Caco-2 (cell line): Measurements from ENCODE around the gene PHF10. TPM values are rescaled to one million over a fixed set of nuclear protein-coding genes. Genes with fewer than 3 reads are reported as not detected.

Source experiments
- BruUV-seq: library from RNA; stranded (reverse); fragments of 400-500 nt; replicated peaks from 2 replicates; lab custom pipeline; 2021; lab: Mats Ljungman, UMichigan
- CTCF ChIA-PET: fragments of 300-600 bp; sonication (Branson Sonifier 250); formaldehyde crosslinking; loops from one replicate; lab custom pipeline; 2022; ENCODE audit warnings: antibody characterized with exemption; lab: Charles Lee
- POLR2A ChIA-PET: fragments of 300-600 bp; sonication (Branson Sonifier 250); formaldehyde crosslinking; loops from one replicate; lab custom pipeline; 2022; ENCODE audit warnings: antibody characterized with exemption; lab: Charles Lee
- DNase-seq, 2 experiments: peaks; one replicate each; pipeline versions ENCODE4 v3.0.0 to v3.0.0-alpha.2; 2020 to 2022
- H3K27me3 ChIP-seq: replicated peaks from 2 replicates; pipeline ENCODE4 v1.6.0; 2011; ENCODE audit warnings: low read length; ENCODE audit not compliant: control insufficient read depth, insufficient read depth
- H3K36me3 ChIP-seq: 2 replicates; pipeline ENCODE4 v1.5.1; 2011; ENCODE audit warnings: low read length; ENCODE audit not compliant: control insufficient read depth, insufficient read depth
- H3K4me1 ChIP-seq: fragments of 250-450 bp; sonication (Bioruptor Pico); 2 replicates; pipeline ENCODE4 v1.5.1; 2020; ENCODE audit warnings: mild to moderate bottlenecking
- H3K4me3 ChIP-seq: 2 replicates; pipeline ENCODE4 v1.5.1; 2011; ENCODE audit warnings: low read depth, mild to moderate bottlenecking, control low read depth, low read length
- H3K9me3 ChIP-seq: fragments of 250-450 bp; sonication (Bioruptor Pico); 2 replicates; pipeline ENCODE4 v1.5.1; 2020; ENCODE audit warnings: mild to moderate bottlenecking, moderate library complexity
- H3K27ac Mint-ChIP-seq: one replicate; pipeline ENCODE4 v1.8.0; 2022; ENCODE audit warnings: mixed read lengths; ENCODE audit not compliant: unreplicated experiment
- H3K27me3 Mint-ChIP-seq: one replicate; pipeline ENCODE4 v1.8.0; 2022; ENCODE audit warnings: mixed read lengths; ENCODE audit not compliant: insufficient read depth, unreplicated experiment
- H3K36me3 Mint-ChIP-seq: one replicate; pipeline ENCODE4 v1.8.0; 2022; ENCODE audit warnings: mild to moderate bottlenecking, mixed read lengths; ENCODE audit not compliant: insufficient read depth, unreplicated experiment
- H3K4me1 Mint-ChIP-seq: one replicate; pipeline ENCODE4 v1.8.0; 2022; ENCODE audit warnings: low read depth, mixed read lengths; ENCODE audit not compliant: unreplicated experiment
- H3K4me3 Mint-ChIP-seq: one replicate; pipeline ENCODE4 v1.8.0; 2022; ENCODE audit warnings: mild to moderate bottlenecking, moderate library complexity, mixed read lengths; ENCODE audit not compliant: unreplicated experiment
- H3K9me3 Mint-ChIP-seq: one replicate; pipeline ENCODE4 v1.8.0; 2022; ENCODE audit warnings: mixed read lengths; ENCODE audit not compliant: unreplicated experiment
- intact Hi-C: fragments of 100-400 bp; cut with micrococcal nuclease; formaldehyde crosslinking; loops from one replicate; pipeline ENCODE4 v1.10.0; 2022; ENCODE audit not compliant: unreplicated experiment
- total RNA-seq: library from RNA; stranded (reverse); gene quantifications from 2 replicates; pipeline ENCODE4 v1.2.3, GENCODE V29; 2022
- TF ChIP-seq, protein P1 (sequence below), 2 experiments: fragments of 200-600 bp in 1 of 2; IDR thresholded peaks; 1 replicate in 1 of 2; 2 replicates in 1 of 2; pipeline versions ENCODE4 v1.5.1 to v1.8.0; 2011 to 2022; ENCODE audit warnings: antibody characterized with exemption in 1 of 2, control low read depth in 1 of 2, inconsistent platforms in 1 of 2, low read depth in 1 of 2, low read length in 1 of 2, mild to moderate bottlenecking in 1 of 2, moderate library complexity in 1 of 2; ENCODE audit not compliant: insufficient read depth in 1 of 2, severe bottlenecking in 1 of 2, unreplicated experiment in 1 of 2

Gene PHF10
- total RNA-seq, 1 experiment from 2014 or later, result 75.7 TPM

DNA sequence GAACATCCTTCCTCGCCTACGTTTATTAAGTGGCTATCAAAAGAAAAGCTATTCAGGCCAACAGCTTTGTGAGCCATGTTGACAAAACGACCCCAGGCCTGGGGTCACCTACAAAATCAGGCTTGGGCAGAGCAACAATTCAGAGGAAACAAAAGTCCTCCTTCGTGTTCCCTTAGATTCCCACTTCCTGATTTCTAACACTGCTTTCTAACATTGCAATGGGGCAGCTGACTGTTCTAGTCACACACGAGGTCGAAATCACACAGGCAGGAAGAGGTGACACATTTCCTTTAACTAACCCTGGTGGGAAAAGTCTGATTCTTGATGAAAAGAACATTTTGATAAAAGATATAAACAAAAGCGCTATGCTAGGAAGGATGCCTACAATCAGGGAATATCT is 54.4 kb downstream of the PHF10 start:
- H3K36me3 Mint-ChIP-seq, result peaks cover 24% of the 10 kb centered on the region
- no peaks in the 10 kb centered on the region for H3K4me1 ChIP-seq
- H3K27me3 ChIP-seq, result no peaks in the 10 kb centered on the region
- ChIA-PET POLR2A (no interaction called here), CTCF (no interaction called here)
- intact Hi-C loops, result no loop called here
- H3K27ac Mint-ChIP-seq, result no peak overlapping the region
- no peaks in the 10 kb centered on the region for H3K27me3 Mint-ChIP-seq
- no peaks in the 10 kb centered on the region for H3K9me3 Mint-ChIP-seq
- H3K4me3 Mint-ChIP-seq, result no peak overlapping the region
- no peaks in the 10 kb centered on the region for H3K9me3 ChIP-seq
- TF ChIP-seq, protein P1, sequence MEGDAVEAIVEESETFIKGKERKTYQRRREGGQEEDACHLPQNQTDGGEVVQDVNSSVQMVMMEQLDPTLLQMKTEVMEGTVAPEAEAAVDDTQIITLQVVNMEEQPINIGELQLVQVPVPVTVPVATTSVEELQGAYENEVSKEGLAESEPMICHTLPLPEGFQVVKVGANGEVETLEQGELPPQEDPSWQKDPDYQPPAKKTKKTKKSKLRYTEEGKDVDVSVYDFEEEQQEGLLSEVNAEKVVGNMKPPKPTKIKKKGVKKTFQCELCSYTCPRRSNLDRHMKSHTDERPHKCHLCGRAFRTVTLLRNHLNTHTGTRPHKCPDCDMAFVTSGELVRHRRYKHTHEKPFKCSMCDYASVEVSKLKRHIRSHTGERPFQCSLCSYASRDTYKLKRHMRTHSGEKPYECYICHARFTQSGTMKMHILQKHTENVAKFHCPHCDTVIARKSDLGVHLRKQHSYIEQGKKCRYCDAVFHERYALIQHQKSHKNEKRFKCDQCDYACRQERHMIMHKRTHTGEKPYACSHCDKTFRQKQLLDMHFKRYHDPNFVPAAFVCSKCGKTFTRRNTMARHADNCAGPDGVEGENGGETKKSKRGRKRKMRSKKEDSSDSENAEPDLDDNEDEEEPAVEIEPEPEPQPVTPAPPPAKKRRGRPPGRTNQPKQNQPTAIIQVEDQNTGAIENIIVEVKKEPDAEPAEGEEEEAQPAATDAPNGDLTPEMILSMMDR (IDR thresholded peaks at IDR 0.05; ENCODE audit: insufficient read depth in 1 of 2, low read depth in 1 of 2, low read length in 1 of 2, severe bottlenecking in 1 of 2, unreplicated experiment in 1 of 2), result no peak
- peaks cover 3% of the 10 kb centered on the region; the same call in 1 of the 2 replicates for H3K36me3 ChIP-seq
- DNase-seq, result no peak
- H3K4me3 ChIP-seq, result no peak overlapping the region
- no TSS peak for BruUV-seq
- no peaks in the 10 kb centered on the region for H3K4me1 Mint-ChIP-seq

DNA sequence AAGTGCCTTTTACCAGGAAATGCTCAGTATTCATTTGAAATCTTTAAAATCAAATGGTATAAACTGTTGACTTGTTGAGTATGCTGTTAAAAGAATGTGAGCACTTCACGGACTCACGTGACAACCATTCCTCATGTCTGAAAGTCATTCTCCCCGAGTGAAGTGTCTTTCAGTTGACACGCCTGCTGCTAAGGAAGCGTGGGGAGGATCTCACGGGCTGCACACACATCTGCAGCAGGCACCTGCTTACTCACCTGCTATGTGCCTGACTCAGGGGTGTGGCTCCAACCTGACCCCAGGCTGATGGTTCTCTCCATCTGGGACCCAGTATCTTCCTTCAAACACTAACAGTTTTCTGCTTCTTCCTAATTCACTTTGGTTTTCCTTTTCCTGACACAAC is 55.2 kb downstream of the PHF10 start:
- DNase-seq, result no peak
- Mint-ChIP-seq H3K36me3 (peaks cover 19% of the 10 kb centered on the region), H3K4me3 (no peak overlapping the region), H3K27ac (no peak overlapping the region), H3K27me3 (no peaks in the 10 kb centered on the region), H3K9me3 (no peaks in the 10 kb centered on the region), H3K4me1 (no peaks in the 10 kb centered on the region)
- H3K4me3 ChIP-seq, result no peak overlapping the region
- BruUV-seq, result TSS peak; percentile 14
- H3K4me1 ChIP-seq, result no peaks in the 10 kb centered on the region
- intact Hi-C loops, result no loop called here
- POLR2A ChIA-PET, result no interaction called here
- no peaks in the 10 kb centered on the region for H3K27me3 ChIP-seq
- CTCF ChIA-PET, result no interaction called here
- peaks cover 3% of the 10 kb centered on the region; the same call in 1 of the 2 replicates for H3K36me3 ChIP-seq
- TF ChIP-seq, protein P1 (IDR thresholded peaks at IDR 0.05; ENCODE audit: insufficient read depth in 1 of 2, low read depth in 1 of 2, low read length in 1 of 2, severe bottlenecking in 1 of 2, unreplicated experiment in 1 of 2), result no peak
- no peaks in the 10 kb centered on the region for H3K9me3 ChIP-seq

DNA sequence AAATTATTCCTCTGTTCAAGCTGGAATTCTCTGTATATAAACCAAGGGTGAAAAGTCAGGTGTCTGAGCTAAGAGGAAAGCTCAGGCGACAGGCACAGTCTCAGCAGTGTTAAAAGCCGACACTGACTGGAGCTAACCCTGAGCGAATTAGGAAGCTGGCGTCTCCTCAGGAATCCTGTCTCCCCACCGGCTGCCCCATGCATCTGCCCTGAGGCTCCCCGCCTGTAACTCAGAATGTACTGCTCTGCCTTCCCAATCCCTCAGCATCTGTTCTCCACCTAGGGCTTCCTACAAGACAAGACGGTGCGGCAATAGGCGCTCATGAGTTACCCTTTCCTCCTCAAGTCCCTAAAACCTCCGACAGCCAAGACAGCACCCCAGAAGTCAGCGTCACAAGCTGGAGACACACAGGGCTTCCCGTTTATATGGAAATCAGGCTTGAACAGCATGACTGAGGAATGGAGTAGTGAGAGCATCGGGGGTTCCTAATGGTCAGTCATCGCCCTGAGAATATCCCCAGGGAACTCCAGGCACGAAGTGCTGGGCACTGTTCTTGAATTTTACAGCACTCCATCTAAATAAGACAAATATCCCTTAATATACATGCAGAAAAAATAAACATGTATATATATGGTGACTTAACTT is 56.0 kb downstream of the PHF10 start:
- peaks cover 3% of the 10 kb centered on the region; the same call in 1 of the 2 replicates for H3K36me3 ChIP-seq
- no peaks in the 10 kb centered on the region for H3K27me3 ChIP-seq
- POLR2A ChIA-PET, result no interaction called here
- peaks cover 26% of the 10 kb centered on the region for H3K36me3 Mint-ChIP-seq
- no peaks in the 10 kb centered on the region for H3K9me3 ChIP-seq
- H3K4me3 Mint-ChIP-seq, result no peak overlapping the region
- CTCF ChIA-PET, result no interaction called here
- TF ChIP-seq, protein P1 (IDR thresholded peaks at IDR 0.05; ENCODE audit: insufficient read depth in 1 of 2, low read depth in 1 of 2, low read length in 1 of 2, severe bottlenecking in 1 of 2, unreplicated experiment in 1 of 2), result no peak
- H3K4me1 ChIP-seq, result no peaks in the 10 kb centered on the region
- no peak overlapping the region for H3K4me3 ChIP-seq
- H3K27me3 Mint-ChIP-seq, result no peaks in the 10 kb centered on the region
- no peak for DNase-seq
- intact Hi-C loops, result no loop called here
- no peaks in the 10 kb centered on the region for H3K4me1 Mint-ChIP-seq
- no peak overlapping the region for H3K27ac Mint-ChIP-seq
- H3K9me3 Mint-ChIP-seq, result no peaks in the 10 kb centered on the region
- no TSS peak for BruUV-seq
